Mesenchymal stem cell (in vitro differentiated cells and primary cell): Measurements from ENCODE around the gene FAM167B.
"Not testable (repeated sequence)": the region's sequence is repeated elsewhere in the genome, so short reads cannot be mapped to it uniquely, and the experiment has no call there.

Experiments used
- DNase-seq: peaks from one replicate; pipeline ENCODE4 v3.0.0-alpha.2; 2013
- H2AFZ ChIP-seq: one replicate; pipeline ENCODE4 v1.6.1; 2013; ENCODE audit warnings: low read depth, mild to moderate bottlenecking, control low read depth, inconsistent platforms, low read length, moderate library complexity
- H2AK5ac ChIP-seq: 2 replicates; pipeline ENCODE4 v1.6.1; 2013; ENCODE audit warnings: low read length, moderate library complexity, mild to moderate bottlenecking, inconsistent platforms; ENCODE audit not compliant: severe bottlenecking
- H2BK120ac ChIP-seq: one replicate; pipeline ENCODE4 v1.6.1; 2013; ENCODE audit warnings: low read depth, mild to moderate bottlenecking, inconsistent platforms, low read length, moderate library complexity
- H2BK12ac ChIP-seq, 2 experiments: one replicate each; pipeline ENCODE4 v1.6.1; 2013; ENCODE audit warnings: inconsistent platforms in 2 of 2, low read length in 2 of 2, mild to moderate bottlenecking in 2 of 2, moderate library complexity in 2 of 2, control low read depth in 1 of 2
- H2BK15ac ChIP-seq: one replicate; pipeline ENCODE4 v1.6.1; 2013; ENCODE audit warnings: mild to moderate bottlenecking, low read depth, inconsistent platforms; ENCODE audit not compliant: poor library complexity, severe bottlenecking
- H2BK5ac ChIP-seq: 2 replicates; pipeline ENCODE4 v1.6.1; 2013; ENCODE audit warnings: low read depth, mild to moderate bottlenecking, low read length, control low read depth, inconsistent platforms; ENCODE audit not compliant: poor library complexity, severe bottlenecking
- H3K14ac ChIP-seq, 2 experiments: one replicate each; pipeline ENCODE4 v1.6.1; 2013; ENCODE audit warnings: inconsistent platforms in 2 of 2, low read length in 2 of 2, control low read depth in 1 of 2, mild to moderate bottlenecking in 1 of 2, moderate library complexity in 1 of 2
- H3K18ac ChIP-seq, 2 experiments: one replicate each; pipeline ENCODE4 v1.6.1; 2013; ENCODE audit warnings: inconsistent platforms in 2 of 2, low read length in 2 of 2, control low read depth in 1 of 2, low read depth in 1 of 2, mild to moderate bottlenecking in 1 of 2
- H3K23ac ChIP-seq, 2 experiments: one replicate each; pipeline ENCODE4 v1.6.1; 2013; ENCODE audit warnings: inconsistent platforms in 2 of 2, low read length in 2 of 2, mild to moderate bottlenecking in 2 of 2, moderate library complexity in 2 of 2, control low read depth in 1 of 2
- H3K27ac ChIP-seq: 2 replicates; pipeline ENCODE4 v1.5.1; 2013; ENCODE audit warnings: mild to moderate bottlenecking, moderate library complexity, low read length, control low read depth, inconsistent platforms; ENCODE audit not compliant: poor library complexity, severe bottlenecking
- H3K27me3 ChIP-seq, 2 experiments: 2 replicates each; pipeline versions ENCODE4 v1.6.1 to v1.7.0; 2013; ENCODE audit warnings: low read length in 2 of 2, mild to moderate bottlenecking in 2 of 2, moderate library complexity in 2 of 2, control low read depth in 1 of 2, inconsistent platforms in 1 of 2; ENCODE audit not compliant: control insufficient read depth in 1 of 2, insufficient read depth in 1 of 2
- H3K36me3 ChIP-seq, 2 experiments: 2 replicates each; pipeline versions ENCODE4 v1.6.1 to v1.7.0; 2013; ENCODE audit warnings: low read length in 2 of 2, control low read depth in 1 of 2, inconsistent platforms in 1 of 2, low read depth in 1 of 2, mild to moderate bottlenecking in 1 of 2; ENCODE audit not compliant: insufficient read depth in 2 of 2, control insufficient read depth in 1 of 2
- H3K4ac ChIP-seq, 2 experiments: one replicate each; pipeline ENCODE4 v1.6.1; 2013; ENCODE audit warnings: inconsistent platforms in 2 of 2, low read length in 2 of 2, mild to moderate bottlenecking in 2 of 2, moderate library complexity in 2 of 2, control low read depth in 1 of 2, low read depth in 1 of 2
- H3K4me1 ChIP-seq: 2 replicates; pipeline ENCODE4 v1.6.1; 2013; ENCODE audit warnings: low read depth, low read length, control low read depth; ENCODE audit not compliant: control insufficient read depth, insufficient read depth
- H3K4me2 ChIP-seq: 2 replicates; pipeline ENCODE4 v1.6.1; 2013; ENCODE audit warnings: low read length, mild to moderate bottlenecking, inconsistent platforms; ENCODE audit not compliant: poor library complexity, severe bottlenecking
- H3K4me3 ChIP-seq, 2 experiments: 2 replicates each; pipeline versions ENCODE4 v1.5.1 to v1.7.0; 2013; ENCODE audit warnings: low read length in 2 of 2, mild to moderate bottlenecking in 2 of 2, control low read depth in 1 of 2, low read depth in 1 of 2; ENCODE audit not compliant: insufficient read depth in 1 of 2
- H3K79me1 ChIP-seq: replicated peaks from 2 replicates; pipeline ENCODE4 v1.6.1; 2013; ENCODE audit warnings: mild to moderate bottlenecking, control low read depth, low read length, inconsistent platforms; ENCODE audit not compliant: poor library complexity, severe bottlenecking
- H3K9ac ChIP-seq: 2 replicates; pipeline ENCODE4 v1.7.0; 2013; ENCODE audit warnings: mild to moderate bottlenecking, low read length, moderate library complexity
- H3K9me3 ChIP-seq: 2 replicates; pipeline ENCODE4 v1.7.0; 2013; ENCODE audit warnings: mild to moderate bottlenecking, low read length; ENCODE audit not compliant: control insufficient read depth
- H4K8ac ChIP-seq: one replicate; pipeline ENCODE4 v1.6.1; 2013; ENCODE audit warnings: inconsistent platforms, mild to moderate bottlenecking, low read length, moderate library complexity
- H4K91ac ChIP-seq: one replicate; pipeline ENCODE4 v1.6.1; 2013; ENCODE audit warnings: mild to moderate bottlenecking, low read length, inconsistent platforms
- WGBS: methylation state at CpG from one replicate; pipeline ENCODE4 v1.1.7; 2013; ENCODE audit warnings: mixed read lengths; 5-methylcytosine and 5-hydroxymethylcytosine counted together

Gene FAM167B

GRCh38 chr1:32257227-32257508 is 10.1 kb downstream of the FAM167B start:
- H3K79me1 ChIP-seq, result no peaks in the 10 kb centered on the region
- no peak overlapping the region for H3K4me2 ChIP-seq
- no peak overlapping the region for H2BK120ac ChIP-seq
- H3K27ac ChIP-seq, result no peak overlapping the region
- no peaks in the 10 kb centered on the region for H3K9me3 ChIP-seq
- H2BK5ac ChIP-seq, result no peak overlapping the region
- no peak overlapping the region for H2BK12ac ChIP-seq
- H3K23ac ChIP-seq, result no peak overlapping the region
- H3K4me1 ChIP-seq, result no peaks in the 10 kb centered on the region
- no peak for DNase-seq
- H4K91ac ChIP-seq, result no peak overlapping the region
- H2AK5ac ChIP-seq, result no peak overlapping the region
- H3K27me3 ChIP-seq, result no peaks in the 10 kb centered on the region
- WGBS, result 97% methylated on average over 6 of the region's 6 CpGs
- no peaks in the 10 kb centered on the region for H3K36me3 ChIP-seq
- no peak overlapping the region for H3K4me3 ChIP-seq
- H3K4ac ChIP-seq, result no peak overlapping the region
- no peak overlapping the region for H3K9ac ChIP-seq
- H2AFZ ChIP-seq, result no peak overlapping the region
- no peak overlapping the region for H4K8ac ChIP-seq
- no peak overlapping the region for H3K14ac ChIP-seq
- H3K18ac ChIP-seq, result no peak overlapping the region
- no peak overlapping the region for H2BK15ac ChIP-seq

- not testable (repeated sequence) for H3K27me3 ChIP-seq, H3K4ac ChIP-seq, H3K18ac ChIP-seq, H3K79me1 ChIP-seq, H3K27ac ChIP-seq, H2BK12ac ChIP-seq, H2BK15ac ChIP-seq, H4K91ac ChIP-seq, H3K9me3 ChIP-seq, H3K36me3 ChIP-seq, H2AK5ac ChIP-seq, H3K4me2 ChIP-seq, H4K8ac ChIP-seq, H3K4me1 ChIP-seq, H3K14ac ChIP-seq, H2BK120ac ChIP-seq, H2BK5ac ChIP-seq, H3K9ac ChIP-seq, H3K4me3 ChIP-seq, H2AFZ ChIP-seq, DNase-seq, H3K23ac ChIP-seq
- 94% methylated on average over 2 of the region's 4 CpGs for WGBS
These were observed 16.2 kb downstream of the FAM167B start for GRCh38 chr1:32263236-32263593.

GRCh38 chr1:32263744-32264143 is 16.7 kb downstream of the FAM167B start:
- Histone ChIP-seq H3K4me2 (no peak overlapping the region), H3K18ac (no peak overlapping the region), H2AFZ (no peak overlapping the region), H2BK120ac (no peak overlapping the region), H3K4ac (no peak overlapping the region), H3K14ac (no peak overlapping the region), H2BK12ac (peak overlapping the region in 1 of 2 experiments; percentile 77), H4K8ac (no peak overlapping the region), H3K79me1 (no peaks in the 10 kb centered on the region), H3K4me1 (peaks cover 2% of the 10 kb centered on the region), H3K4me3 (no peak overlapping the region), H3K9ac (no peak overlapping the region), H2BK5ac (no peak overlapping the region), H3K27me3 (no peaks in the 10 kb centered on the region), H3K23ac (no peak overlapping the region), H3K27ac (no peak overlapping the region), H2AK5ac (no peak overlapping the region), H3K9me3 (no peaks in the 10 kb centered on the region), H4K91ac (no peak overlapping the region), H3K36me3 (no peaks in the 10 kb centered on the region), H2BK15ac (no peak overlapping the region)
- no peak for DNase-seq
- 85% methylated on average over 4 of the region's 4 CpGs for WGBS

- WGBS, result 91% methylated on average over 9 of the region's 9 CpGs
- no peak overlapping the region for H4K8ac ChIP-seq
These were observed 18.8 kb downstream of the FAM167B start for GRCh38 chr1:32265846-32266245.

More at GRCh38 chr1:32265846-32266245, 18.8 kb downstream of the FAM167B start:
- Histone ChIP-seq H3K4me2 (no peak overlapping the region), H2BK15ac (no peak overlapping the region), H3K27ac (no peak overlapping the region), H3K4me3 (no peak overlapping the region), H3K4me1 (peaks cover 2% of the 10 kb centered on the region), H3K36me3 (no peaks in the 10 kb centered on the region), H3K9me3 (no peaks in the 10 kb centered on the region), H3K4ac (no peak overlapping the region), H3K23ac (no peak overlapping the region), H2AK5ac (no peak overlapping the region), H3K27me3 (peaks cover 0 to 4% of the 10 kb centered on the region in 2 experiments), H3K79me1 (no peaks in the 10 kb centered on the region), H3K9ac (no peak overlapping the region), H2BK5ac (no peak overlapping the region), H2BK120ac (no peak overlapping the region), H2BK12ac (no peak overlapping the region), H3K18ac (no peak overlapping the region), H4K91ac (no peak overlapping the region), H3K14ac (no peak overlapping the region), H2AFZ (no peak overlapping the region)
- DNase-seq, result no peak
